Mesothelial cell of epicardium (in vitro differentiated cells): ENCODE results near the gene CDKN2D. TPM values are rescaled to one million over a fixed set of nuclear protein-coding genes. Genes with fewer than 3 reads are reported as not detected.
"Not testable (repeated sequence)": the region's sequence is repeated elsewhere in the genome, so short reads cannot be mapped to it uniquely, and the experiment has no call there.

ENCODE experiments used
- DNase-seq, 2 experiments: peaks; one replicate each; pipeline ENCODE4 v3.0.0; 2021; ENCODE audit warnings: low spot score in 2 of 2; ENCODE audit not compliant: unreplicated experiment in 2 of 2
- H3K27ac Mint-ChIP-seq: 2 replicates; pipeline ENCODE4 v1.8.0; 2021; ENCODE audit warnings: mixed read lengths
- H3K27me3 Mint-ChIP-seq: 2 replicates; pipeline ENCODE4 v1.8.0; 2021; ENCODE audit warnings: low read depth, mixed read lengths
- H3K36me3 Mint-ChIP-seq: 2 replicates; pipeline ENCODE4 v1.8.0; 2021; ENCODE audit warnings: mixed read lengths
- H3K4me1 Mint-ChIP-seq: 2 replicates; pipeline ENCODE4 v1.8.0; 2021; ENCODE audit warnings: mixed read lengths
- H3K4me3 Mint-ChIP-seq: 2 replicates; pipeline ENCODE4 v1.8.0; 2021; ENCODE audit warnings: mild to moderate bottlenecking, moderate library complexity, mixed read lengths
- H3K9me3 Mint-ChIP-seq: 2 replicates; pipeline ENCODE4 v1.8.0; 2021; ENCODE audit warnings: mixed read lengths
- total RNA-seq: library from RNA; stranded (reverse); gene quantifications from 3 replicates; pipeline ENCODE4 v1.2.1, GENCODE V29; 2021
- TF ChIP-seq, protein P1 (sequence below): fragments of 200-600 bp; sonication (generic); IDR thresholded peaks from one replicate; pipeline ENCODE4 v1.5.0; 2021; ENCODE audit warnings: antibody characterized with exemption; ENCODE audit not compliant: unreplicated experiment

CDKN2D gene
- total RNA-seq, 1 donor from 2014 or later: 3.1 TPM

DNA sequence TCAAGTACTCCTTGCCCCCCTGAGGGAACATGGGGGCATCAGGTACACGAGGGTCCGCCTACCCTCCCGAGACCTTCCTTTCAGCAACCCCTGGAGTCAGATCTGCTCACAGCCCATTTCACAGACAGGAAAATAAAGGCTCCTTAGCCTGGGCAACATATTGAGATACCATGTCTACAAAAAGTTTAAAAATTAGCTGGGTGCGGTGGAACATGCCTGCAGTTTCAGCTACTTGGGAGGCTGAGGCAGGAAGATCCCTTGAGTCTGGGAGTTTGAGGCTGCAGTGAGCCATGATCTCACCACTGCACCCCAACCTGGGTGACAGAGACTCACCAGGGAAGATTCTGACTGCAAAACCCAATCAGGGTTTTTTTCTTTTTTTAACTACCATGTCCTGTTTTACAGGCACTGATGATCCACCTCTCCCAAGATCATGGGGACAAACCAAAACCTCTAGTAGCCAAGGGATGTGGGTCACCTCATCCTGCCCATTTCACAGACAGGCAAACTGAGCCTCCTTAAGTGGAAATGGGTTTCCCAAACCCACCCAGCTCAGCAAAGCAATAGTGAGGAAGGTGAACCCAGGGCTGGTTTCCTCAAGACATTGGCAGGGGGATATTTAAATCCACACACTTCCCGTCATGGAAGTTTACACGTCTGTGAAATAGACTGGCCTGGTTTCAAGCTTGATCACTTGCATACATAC, 6.4 kb upstream of the CDKN2D start:
- no peak for DNase-seq
- Mint-ChIP-seq H3K36me3 (no peaks in the 10 kb centered on the region), H3K4me3 (no peak overlapping the region), H3K27me3 (no peaks in the 10 kb centered on the region), H3K9me3 (no peaks in the 10 kb centered on the region), H3K4me1 (peaks cover 6% of the 10 kb centered on the region), H3K27ac (no peak overlapping the region)
- TF ChIP-seq, protein P1, sequence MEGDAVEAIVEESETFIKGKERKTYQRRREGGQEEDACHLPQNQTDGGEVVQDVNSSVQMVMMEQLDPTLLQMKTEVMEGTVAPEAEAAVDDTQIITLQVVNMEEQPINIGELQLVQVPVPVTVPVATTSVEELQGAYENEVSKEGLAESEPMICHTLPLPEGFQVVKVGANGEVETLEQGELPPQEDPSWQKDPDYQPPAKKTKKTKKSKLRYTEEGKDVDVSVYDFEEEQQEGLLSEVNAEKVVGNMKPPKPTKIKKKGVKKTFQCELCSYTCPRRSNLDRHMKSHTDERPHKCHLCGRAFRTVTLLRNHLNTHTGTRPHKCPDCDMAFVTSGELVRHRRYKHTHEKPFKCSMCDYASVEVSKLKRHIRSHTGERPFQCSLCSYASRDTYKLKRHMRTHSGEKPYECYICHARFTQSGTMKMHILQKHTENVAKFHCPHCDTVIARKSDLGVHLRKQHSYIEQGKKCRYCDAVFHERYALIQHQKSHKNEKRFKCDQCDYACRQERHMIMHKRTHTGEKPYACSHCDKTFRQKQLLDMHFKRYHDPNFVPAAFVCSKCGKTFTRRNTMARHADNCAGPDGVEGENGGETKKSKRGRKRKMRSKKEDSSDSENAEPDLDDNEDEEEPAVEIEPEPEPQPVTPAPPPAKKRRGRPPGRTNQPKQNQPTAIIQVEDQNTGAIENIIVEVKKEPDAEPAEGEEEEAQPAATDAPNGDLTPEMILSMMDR: no peak

DNA sequence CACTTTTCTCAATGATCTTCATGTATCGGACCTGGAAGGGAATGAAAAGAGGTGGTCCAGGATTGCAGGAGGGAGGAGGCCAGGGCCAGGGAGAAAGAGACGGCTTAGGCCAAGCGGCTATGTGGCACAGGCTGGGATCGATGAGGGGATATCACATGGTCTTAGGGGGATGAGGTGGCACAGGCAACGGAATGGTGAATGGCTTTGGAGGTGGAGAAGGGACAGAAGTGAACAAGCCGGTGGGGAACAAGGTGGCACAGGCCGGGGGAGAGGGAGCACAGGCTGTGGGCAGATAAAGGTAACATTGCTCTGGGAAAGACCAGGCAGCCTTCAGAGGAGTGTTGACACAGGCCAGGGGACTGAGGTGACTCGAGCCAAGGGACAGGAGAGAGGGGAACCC, 5.7 kb upstream of the CDKN2D start:
- no peaks in the 10 kb centered on the region for H3K36me3 Mint-ChIP-seq
- no peak for DNase-seq
- TF ChIP-seq, protein P1: no peak
- H3K27me3 Mint-ChIP-seq: no peaks in the 10 kb centered on the region
- H3K9me3 Mint-ChIP-seq: no peaks in the 10 kb centered on the region
- H3K27ac Mint-ChIP-seq: no peak overlapping the region
- H3K4me1 Mint-ChIP-seq: peaks cover 7% of the 10 kb centered on the region
- no peak overlapping the region for H3K4me3 Mint-ChIP-seq

DNA sequence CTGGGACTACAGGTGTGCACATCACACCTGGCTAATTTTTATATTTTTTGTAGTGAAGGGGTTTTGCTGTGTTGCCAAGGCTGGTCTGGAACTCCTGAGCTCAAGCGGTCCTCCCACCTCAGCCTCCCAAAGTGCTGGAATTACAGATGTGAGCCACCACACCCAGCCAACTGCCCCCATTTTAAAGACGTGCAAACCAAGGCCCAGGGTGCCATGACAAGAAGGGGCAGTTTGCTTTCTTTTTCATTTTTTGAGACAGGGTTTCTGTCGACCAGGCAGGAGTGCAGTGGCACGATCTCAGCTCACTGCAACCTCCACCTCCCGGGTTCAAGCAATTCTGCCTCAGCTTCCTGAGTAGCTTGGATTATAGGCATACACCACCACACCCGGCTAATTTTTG, 5.0 kb upstream of the CDKN2D start:
- H3K27ac Mint-ChIP-seq, H3K9me3 Mint-ChIP-seq, H3K4me3 Mint-ChIP-seq, DNase-seq, H3K27me3 Mint-ChIP-seq, H3K36me3 Mint-ChIP-seq: not testable (repeated sequence)
- peaks cover 13% of the 10 kb centered on the region for H3K4me1 Mint-ChIP-seq

DNA sequence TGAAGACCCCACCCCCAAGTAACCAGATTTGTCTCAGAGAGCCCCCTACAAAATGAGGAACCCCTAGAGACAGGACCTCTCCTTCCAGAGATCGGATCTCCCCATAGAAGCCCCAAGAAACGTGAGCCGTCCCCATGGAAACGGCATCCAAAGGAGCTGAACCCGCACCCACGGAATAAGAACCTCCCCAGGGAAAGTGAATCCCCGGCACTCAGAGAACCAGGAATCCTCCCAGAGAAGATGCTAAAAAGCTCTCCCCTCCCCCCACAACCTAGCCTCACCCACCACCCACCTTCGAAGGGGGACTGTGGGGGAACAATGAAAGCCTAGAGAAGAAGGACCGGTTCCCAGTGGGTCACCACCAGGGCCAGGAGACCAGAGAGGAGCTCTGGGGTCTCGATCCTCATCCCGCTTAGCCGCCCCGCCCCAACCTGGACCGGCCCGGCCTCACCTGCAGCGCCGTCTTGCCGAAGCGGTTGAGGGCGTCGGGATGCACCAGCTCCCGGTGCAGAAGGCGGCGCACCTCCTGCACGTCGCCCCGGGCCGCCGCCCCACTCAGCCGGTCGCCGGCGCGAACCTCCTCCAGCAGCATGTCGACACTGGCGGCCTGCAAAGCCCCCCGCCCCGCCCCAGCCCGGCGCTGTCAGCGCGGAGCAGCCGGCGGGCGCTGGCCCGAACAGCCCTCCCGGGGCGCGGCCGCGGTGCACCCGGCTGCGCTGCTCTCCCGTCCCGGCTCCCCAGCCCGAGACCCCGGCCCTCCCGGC, 535 bp downstream of the CDKN2D start:
- Mint-ChIP-seq H3K4me1 (peaks cover 41% of the 10 kb centered on the region), H3K27me3 (no peaks in the 10 kb centered on the region), H3K9me3 (no peaks in the 10 kb centered on the region), H3K27ac (peak overlapping the region; percentile 47), H3K36me3 (no peaks in the 10 kb centered on the region), H3K4me3 (peak overlapping the region; percentile 87)
- TF ChIP-seq, protein P1: no peak
- no peak for DNase-seq

DNA sequence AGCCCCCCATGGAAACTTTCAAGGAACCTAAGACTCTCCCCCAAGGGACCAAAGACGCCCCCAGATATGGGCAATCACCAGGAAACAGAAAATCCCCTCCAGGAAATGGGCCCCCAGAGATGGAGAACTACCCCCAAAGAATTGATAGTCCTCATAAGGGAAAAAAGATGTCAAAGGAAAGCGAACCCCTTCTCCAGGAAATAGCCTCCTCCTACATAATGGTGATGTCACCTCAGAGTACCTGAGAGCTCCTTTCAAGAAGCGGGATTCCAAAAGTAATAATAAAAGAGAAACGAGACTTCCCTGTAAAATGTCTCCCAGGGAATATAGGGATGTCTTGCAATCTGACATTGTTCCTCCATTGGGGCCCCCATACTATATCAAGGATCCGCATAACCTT, 1.1 kb downstream of the CDKN2D start:
- TF ChIP-seq, protein P1: no peak
- Mint-ChIP-seq H3K4me1 (peaks cover 41% of the 10 kb centered on the region), H3K27ac (peak overlapping the region; percentile 47)

More for the DNA sequence above, 1.1 kb downstream of the CDKN2D start:
- no peaks in the 10 kb centered on the region for H3K36me3 Mint-ChIP-seq
- H3K4me3 Mint-ChIP-seq: peak overlapping the region; percentile 87
- no peaks in the 10 kb centered on the region for H3K9me3 Mint-ChIP-seq
- no peaks in the 10 kb centered on the region for H3K27me3 Mint-ChIP-seq
- no peak for DNase-seq
